Activated T-helper 9 cell treated with anti-CD3 and anti-CD28 coated beads, Interleukin-2, amount 50 U/mL, for 16 hours (primary cell): ENCODE results near the gene TCF12.

Experiments used
- DNase-seq: peaks from one replicate; pipeline ENCODE4 v3.0.0-alpha.2; 2020; ENCODE audit warnings: low read depth

TCF12 gene

GRCh38 chr15:57339321-57339720 lies 420.9 kb downstream of the TCF12 start:
- no peak for DNase-seq
